ENCODE data around the gene ITGA5.

ITGA5 gene

DNA sequence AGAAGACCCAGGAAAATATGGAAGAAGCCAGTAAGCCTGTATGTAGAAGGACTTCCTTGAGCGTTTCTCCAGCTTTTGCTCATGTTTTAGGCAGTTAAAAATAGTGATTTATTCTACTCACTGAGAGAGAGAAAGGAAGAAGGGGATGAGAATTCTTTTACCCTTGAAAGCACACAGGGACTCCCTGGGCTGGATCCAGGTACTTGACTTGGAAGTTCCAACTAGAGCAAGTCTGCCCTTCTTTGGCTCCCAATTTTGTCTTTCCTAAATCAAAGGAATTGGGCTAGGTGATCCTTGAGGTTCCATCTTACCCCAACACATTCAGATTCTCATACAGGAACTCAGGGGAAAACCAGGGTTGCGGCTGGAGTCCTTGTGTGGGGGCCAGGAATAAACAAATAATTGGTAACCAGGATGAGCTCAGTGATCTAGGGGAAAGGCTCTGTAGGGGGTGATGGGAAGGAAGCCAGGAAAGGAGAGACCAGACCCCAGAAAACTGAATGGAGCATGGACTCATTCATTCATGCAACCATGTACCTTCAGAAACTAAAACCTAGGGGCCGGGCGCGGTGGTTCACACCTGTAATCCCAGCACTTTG lies 11.5 kb upstream of the ITGA5 start:
- DNase-seq, result no peak

DNA sequence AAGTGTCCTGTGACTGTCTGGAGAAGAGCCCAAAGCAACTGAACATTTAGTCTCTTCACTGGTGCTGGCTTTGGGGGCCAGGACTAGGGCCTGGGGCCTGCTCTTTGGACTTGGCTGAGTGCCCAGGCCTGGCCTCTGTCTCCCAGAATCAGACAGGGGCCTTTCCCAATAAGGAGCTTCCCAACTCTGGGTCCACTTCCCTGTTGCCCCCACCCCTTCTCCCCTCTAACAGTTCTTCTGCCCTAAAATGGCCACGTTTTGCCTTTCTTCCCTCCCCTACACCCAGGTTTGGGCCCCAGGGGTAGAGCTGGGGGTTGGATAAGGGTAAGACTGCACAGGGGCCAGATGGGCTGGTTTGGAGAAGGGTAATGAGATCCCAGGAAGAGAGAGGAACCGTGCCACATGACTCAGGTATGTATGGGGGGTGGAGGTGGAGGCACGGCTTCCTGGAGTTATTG lies 10.0 kb upstream of the ITGA5 start:
- DNase-seq, result peak; percentile 58

DNA sequence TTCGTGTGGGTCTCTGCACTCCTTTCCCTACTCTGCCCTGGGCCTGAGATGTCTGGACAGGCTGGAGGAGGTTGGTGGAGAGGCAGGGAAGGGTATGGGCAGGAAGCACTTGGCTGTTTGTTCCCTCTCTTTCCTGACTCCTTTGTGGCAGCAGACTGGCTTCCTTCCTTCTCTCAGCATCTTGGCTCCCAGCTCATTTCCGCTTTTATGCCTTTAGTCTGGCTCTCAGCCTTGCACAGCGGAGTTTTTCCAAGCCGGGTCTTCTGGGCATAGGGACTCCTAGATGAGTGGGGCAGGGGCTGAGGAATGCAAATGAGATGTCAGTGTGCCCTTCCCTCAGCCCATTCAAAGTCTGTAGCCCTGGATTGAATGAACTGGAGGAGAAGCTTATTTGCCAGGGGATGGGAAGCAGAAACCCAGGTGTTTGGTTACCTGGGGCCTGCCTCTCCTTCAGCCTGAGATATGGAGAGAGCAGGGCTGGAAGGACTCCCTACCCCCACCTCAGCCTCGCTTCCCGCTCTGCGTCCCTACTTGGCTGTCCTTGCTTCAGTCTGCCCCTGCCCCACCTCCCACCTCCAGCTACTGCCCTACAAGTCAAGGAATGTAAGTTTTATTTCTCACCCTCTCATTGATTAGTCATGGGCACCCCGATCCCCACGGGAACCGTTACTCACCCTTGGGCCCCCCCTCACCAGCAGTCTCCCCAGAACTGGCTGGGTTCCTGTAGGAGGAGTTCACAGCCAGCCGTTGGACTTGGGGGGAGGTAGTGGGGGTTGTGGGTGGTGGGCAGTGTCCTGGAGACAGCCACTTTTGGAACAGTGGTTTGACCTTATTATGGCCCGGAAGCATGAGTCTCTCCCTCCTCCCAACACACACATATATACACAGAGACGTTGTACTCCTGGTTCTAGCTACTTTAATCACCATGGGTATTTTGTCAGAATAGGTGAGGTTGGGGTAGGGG lies 9.3 kb upstream of the ITGA5 start:
- DNase-seq, result no peak

DNA sequence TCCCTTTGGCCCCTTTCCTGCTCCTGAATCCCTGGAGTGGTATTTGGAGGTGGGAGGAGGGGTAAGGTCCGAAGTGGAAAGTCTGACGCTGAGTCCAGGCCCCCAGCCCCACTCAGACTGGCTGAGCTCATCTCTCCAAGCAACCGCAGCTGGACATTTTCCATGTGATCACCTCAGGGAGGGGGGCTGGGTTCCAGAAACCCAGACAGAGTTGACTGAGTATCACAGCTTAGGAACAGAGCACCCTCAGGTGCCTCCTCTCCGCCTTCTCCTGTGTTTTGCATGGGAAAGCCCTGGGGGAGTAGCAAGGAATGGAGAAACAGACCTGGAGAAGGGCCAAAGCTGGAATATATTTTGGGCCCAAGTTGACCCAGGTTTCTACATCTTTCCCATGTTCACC lies 8.0 kb upstream of the ITGA5 start:
- no peak for DNase-seq

DNA sequence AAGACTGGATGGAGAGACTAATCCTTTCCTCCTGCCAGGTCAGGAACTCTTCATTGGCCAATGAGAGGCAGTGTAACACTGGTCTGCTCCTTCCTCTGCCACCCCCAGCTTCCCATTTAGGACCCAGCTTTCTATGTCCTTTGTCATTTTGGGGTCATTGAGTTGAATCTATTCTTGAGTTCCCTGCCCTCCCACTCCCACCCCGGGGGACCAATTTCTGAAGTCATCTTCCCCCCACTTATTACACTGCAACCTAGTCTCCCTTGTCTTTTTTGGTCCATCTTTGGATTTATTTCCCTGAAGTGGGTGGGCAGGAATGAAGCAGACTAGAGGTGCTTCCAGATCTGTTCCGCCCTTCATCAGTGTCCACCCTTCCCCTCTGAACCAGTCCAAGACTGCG lies 7.6 kb upstream of the ITGA5 start:
- DNase-seq, result no peak

DNA sequence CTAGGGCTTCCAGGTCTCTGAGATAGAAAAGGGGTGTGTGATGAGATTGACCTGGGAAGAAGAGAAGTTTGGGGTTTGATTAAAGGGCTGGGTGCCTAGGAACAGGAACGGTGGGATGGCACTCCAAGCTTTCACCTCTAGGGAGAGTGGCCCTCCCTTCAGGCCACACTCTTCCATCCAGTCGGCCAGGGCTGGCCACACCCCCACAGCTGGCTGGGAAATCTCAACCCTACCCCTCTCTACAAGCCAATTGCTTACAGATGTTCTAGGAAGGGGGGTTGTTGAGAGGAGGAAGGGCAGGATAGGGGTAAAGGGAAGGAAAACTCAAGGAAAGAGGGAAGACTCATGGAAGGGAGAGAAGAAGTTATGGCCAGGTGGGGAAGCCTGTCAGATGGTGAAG lies 6.6 kb upstream of the ITGA5 start:
- DNase-seq, result peak; percentile 12

DNA sequence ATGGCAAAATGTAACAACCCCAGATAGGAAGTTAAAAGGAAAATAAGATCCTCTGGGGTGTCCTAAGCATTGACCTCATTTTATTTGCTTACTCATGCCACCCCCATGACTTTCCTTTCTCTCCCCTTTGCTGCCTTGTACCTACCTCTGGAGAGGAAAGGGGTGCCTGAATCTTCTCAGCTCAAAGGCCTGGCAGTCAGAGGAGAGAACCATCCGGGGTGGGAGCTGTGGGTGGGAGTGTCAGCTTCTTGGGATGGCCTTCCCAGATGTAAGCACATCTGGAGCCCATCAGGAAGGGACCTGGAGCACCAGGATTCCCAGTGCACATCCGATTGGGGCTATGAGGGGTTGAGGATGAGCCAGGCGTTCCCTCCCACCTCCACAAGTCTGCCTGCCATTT lies 5.2 kb upstream of the ITGA5 start:
- no peak for DNase-seq

DNA sequence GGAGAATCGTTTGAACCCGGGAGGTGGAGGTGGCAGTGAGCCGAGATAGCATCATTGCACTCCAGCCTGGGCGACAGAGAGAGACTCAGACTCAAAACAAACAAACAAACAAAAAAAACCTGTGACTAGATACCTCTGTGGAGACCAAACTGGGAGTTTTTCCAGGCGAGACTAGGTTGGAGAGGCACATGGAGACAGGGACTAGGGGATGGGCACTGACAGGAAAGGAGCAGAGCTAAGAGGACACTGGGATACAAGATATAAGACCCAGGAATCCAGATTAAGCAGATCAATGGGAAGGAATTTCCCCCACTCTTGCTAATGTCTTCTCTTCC lies 4.7 kb upstream of the ITGA5 start:
- no peak for DNase-seq

DNA sequence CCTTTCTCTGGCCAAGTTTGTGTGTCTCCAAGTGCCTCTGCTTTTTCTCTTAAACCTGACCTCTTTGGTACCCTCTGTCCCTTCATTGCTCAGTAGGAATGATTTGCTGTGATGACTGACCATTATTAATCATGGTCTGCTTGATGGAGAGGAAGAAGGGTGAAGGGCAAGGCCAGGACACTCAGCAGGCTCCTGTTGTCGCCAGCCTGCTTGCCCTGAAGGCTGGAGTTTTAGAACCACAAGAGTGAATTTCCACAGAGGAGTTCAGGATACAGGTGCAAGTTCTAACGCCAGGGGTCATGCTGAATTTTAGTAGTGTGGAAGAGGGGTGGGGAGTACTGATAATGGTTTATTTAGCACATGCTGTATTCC lies 2.8 kb upstream of the ITGA5 start:
- no peak for DNase-seq

DNA sequence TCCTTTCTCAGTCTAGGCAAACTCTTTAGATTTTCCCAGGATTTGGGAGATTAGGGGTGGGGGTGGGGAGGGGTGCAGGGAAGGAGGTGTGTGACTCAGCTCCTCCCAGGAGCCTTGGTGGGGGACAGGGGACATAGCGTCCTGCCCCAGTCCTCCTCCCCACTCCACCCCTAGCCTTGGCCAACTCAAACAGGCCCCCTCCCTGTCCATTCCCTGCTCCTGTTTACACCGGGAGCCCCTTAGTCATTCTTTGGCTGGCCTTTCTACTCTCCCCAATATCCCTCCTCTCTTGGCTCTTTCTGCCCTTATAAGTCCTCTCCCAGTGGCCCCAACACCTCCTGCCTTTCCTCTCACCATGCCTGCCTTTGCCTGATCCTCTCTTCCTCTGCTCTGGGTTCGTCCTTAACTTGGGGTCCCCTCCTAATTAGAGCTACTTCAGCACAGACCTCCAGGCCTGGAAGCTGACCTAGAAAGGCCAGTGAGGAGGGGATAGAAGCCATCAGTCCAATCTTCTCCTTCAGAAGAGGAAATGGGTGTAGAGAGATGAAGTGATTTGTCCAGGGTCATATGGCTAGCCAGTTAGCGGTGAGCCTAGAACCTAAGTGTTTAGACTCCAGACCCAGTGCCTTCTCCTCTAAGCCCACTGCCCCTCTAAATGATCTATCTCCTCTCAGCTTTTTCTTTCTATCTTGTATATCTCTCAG lies 2.3 kb upstream of the ITGA5 start:
- no peak for DNase-seq

DNA sequence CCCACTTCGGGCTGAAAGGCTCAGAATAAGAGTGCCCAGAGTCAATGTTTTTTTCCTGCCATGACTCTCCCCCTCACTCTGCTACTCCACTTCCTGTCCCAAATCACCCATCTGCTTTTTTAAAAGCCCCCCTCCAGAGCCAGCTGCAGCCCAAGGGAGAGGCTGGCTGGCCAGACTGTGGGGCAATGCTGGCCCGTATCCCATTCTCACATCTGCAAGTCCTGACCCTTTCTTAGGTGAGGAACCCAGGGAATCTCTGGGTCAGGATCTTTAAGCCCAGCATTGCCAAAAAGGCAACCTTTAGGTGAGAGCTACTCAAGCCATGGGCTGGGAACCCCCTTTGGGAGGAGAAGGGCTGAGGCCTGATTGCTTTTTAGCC lies 1.7 kb upstream of the ITGA5 start:
- DNase-seq, result peak; percentile 31

DNA sequence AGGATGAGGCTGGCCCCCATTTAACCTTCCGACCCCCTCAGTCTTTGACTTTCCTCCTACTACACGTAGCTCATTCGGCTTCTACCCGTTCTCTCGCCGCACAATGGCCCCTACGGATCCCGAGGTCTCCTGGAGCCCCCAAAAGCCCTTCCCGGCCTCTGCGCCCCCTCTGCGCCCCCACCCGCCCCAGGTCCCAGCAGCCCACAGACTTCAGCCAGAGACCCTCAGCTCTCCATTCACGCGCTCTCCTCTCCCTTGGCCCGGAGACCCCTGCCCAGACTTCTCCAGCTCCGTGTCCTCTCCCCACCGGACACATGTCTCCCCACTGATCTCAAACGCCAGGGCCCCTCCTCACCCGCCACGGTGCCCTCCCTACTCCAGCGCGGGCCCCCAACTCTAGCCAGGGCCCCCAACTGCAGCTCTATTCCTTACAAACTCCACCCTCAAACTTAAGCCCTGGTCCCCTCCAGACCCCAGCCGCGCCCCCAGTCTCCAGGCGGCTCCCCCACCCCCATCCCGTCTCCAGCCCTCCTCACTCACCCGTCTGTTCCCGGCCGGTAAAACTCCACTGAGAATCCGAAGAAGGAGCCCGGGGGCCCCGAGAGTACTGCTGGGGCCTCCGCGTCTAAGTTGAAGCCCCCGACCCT lies 502 bp downstream of the ITGA5 start:
- peak; percentile 36 for DNase-seq

DNA sequence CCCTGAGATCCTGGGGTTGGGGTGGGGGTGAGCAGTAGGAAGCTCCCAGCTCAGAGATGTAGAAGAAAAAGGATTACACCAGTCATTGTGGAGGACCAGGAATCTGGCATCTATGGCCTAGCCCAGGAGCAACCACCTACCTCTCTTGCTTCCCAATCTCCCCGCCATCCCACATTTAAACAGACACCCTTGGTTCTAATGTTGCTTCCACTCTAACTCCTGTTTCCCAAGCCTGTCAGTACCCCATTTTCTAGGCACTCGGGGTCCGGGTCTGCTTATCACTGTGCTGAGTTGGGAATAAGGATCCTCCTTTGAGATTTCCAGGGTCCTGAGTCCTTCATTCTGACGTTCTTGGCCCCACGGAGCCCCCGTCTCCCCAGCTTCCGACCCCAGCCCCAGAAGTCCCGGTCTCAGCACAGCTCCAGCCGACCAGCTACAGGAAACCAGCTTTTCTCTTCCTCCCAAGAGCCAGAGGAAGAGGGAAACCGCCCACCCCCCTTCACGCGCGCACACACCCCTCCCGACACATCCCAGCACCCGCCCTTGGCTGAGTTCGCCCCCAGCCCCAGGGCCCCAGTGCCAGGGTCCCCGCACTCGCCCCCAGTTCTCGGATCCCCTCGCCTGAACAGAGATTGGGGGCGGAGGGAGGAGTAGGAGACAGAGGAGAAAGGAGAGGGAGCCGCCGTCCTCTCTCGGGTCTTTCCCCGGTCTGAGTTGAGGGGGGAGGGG lies 1.2 kb downstream of the ITGA5 start:
- peak; percentile 47 for DNase-seq

DNA sequence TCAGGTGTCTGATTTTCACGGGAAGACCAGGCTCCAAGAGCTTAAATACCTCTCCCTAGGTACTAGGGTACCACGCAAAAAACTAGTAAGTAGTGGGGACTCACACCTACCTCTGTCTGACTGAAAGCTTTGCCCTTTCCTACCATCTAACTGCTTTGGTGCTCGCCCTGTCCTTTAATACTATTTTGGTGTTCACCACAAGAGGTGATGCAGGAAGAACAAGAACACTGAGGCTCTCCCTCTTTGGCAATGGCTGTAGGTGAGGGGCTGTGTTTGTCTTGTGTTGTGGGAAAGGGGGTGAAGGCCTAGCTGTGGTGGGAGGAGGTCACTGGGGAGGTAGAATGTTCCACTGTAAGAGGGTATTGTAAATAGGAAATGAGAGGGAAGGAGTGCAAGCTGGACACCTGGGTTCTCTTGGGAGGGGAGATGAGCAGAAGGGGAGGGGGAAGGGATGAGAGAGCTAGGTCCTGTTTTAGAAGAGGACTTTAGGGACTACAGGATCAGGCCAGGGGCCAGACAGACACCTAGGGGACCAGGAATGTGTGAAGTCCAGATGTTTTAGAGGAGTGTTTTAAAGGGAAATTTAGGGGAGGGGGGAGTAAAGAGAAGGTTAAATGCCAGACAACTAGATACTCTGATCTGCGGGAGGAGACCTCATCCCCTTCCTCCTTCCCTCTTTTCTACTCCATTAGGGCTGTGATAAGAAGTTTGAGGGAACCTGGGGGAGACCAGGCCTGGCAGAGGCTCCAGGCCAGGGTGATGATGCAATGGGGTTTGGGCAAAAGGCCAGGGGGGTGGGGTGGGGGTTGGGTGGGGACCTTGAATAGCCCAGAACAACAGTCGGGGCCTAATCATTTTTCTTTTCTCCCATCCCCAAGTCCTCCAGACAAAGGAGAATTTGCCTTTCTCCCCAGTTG lies 2.1 kb downstream of the ITGA5 start:
- no peak for DNase-seq

DNA sequence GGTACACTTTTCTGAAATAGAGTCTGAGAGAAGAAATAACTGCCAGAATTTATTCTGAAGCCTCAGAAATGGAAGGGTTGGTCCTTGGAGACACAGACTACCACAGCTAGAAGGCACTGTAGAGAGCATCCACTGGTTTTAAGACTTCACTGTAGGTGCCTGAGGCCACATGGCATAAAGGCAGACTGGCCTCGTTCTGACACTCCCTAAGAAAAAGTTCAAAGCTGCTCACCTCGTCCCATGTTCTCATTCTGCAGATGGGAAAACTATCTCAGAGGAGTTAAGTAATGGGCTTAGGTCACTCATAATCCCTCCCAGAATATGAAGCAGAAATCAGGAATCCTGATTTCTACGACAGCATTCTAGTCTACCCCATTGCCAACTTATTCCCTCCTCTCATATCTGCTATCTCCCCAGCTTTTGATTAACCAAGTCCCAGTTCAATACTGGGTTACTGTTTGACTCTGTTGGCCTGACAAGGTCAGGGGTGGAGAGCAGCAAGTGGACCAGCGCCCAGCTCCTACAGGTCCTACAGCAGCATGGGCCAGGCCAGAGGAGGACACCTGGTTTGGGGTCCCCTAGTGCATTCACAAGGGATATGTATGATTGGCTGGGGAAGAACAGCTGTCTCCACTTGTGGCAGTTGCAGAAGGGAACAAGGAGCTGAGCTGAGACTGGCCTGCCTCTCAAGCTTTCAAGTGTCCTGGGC lies 3.7 kb downstream of the ITGA5 start:
- peak; percentile 16 for DNase-seq

DNA sequence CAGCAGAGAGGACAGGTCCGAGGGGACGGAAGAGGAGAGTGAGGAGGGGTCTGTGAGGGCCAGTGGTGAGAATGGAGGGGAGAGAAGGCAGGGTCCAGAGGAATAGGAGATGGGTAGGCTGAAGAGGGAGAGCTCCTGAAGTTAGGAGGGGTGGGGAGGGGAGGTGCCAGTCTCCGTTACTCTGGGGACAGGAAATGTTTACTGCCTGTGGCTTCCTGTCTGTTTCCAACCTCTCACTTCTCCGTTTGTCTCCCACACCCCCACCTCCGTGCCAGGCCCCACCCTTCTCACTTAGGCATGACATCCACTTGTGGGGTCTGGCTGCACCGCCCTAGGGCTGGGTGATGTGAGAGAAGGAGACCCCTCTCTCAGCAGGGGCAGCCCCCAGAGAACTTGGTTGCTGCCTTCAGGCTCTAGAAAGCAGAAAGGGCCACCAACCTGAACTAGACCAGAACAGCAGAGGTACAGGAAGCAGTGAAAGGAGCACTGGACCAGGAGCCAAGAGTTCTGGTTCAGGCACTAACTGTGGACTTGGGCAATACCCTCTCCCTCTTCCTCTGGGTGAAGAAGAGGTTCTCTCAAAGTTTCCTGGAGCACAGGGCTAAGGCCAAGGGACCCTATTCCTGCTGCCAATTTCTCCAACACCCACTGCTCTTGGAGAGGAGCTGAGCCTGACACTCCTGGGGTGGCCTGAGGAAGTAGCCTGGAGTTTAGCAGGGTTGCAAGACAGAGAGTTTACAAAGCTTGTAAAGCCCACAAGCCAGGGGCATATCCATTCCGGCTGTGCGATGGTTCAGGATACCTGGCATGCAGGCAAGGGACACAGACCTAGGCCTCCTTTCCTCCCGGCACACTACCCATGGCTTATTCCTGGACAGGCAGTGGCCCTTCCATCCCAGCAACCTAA lies 5.5 kb downstream of the ITGA5 start:
- no peak for DNase-seq

DNA sequence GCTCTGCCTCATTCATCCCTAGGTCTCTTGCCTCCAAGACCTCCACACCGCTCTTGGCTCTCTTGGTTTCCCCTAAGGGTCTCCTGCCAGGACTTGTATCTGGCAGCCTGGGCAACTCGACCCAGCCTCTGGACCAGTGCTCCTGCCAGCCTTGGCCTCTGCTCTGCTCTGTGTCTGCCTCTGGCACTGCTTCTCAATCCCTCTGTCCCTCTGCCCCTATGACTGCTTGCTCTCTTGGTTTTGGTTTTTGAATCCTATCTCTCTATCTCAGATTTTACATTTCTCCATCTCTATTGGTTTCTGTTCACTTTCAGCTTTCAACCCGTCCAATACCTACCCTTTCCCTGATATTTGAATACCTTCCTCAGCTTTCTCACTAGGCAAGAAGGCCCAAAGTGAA lies 6.3 kb downstream of the ITGA5 start:
- DNase-seq, result no peak

DNA sequence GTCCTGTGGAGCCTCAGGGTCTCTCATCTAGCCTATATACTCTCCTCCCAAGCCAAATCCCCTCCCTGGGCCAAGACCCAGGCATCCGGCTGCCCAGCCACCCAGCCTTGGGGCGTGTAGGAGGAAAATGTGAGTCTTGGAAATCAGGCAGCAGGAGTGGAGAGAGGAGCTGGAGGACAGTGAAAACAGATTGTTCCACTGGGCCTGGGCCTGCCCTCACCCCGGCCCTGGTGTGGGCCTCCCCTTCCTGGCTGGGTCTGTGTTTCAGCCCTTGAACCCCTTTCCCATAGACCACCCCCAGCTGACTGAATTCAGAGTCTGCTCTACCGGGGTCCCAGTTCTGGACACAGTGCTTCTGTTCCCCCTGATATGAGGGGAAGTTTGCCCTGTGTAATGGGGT lies 6.7 kb downstream of the ITGA5 start:
- no peak for DNase-seq

DNA sequence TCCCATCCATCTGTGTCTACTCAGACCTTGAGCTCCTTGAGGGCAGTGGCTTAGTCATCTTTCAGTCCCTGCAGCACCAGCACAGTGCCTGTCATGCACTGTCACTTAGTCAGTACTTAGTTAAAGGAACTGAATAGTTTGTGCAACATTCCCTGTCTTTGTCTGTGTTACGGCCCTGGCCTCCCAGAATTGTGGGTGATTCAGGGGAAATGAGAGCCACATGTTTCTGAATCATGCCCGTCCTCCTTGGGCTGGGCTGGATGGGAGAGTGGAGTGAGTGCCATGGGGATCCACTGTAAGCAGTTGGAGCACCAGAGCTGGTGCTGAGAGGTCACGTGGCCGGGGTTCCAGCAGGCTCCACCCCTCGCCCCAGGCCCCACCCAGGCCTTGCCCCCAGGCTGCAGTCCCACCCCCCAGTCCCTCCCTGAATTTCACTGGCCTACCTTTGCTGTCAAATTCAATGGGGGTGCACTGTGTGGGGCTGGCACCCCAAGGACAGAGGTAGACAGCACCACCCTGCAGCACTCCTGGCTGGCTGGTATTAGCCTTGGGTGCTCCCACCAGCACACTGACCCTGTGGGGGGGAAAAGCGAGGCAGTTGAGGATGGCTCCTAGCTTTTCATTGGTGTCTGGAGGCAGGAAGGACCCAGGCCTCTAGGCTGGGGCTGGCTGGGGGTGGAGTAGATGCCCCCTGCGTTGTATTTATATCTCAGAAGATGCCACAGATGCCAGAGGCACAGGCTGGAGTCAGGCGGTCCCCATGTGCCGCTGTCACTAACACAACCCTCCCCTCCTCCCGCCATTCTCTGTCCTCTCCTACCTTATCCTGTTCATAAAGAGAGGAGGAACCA lies 7.5 kb downstream of the ITGA5 start:
- peak; percentile 12 for DNase-seq
